Measurements from ENCODE around the gene DPPA2. TPM values are rescaled to one million over a fixed set of nuclear protein-coding genes. Genes with fewer than 3 reads are reported as not detected.
A peak's percentile ranks its signal among the peaks of the same experiment; 100 is the strongest.

The DPPA2 gene
- total and polyA plus RNA-seq, 4 donors: not detected

DNA sequence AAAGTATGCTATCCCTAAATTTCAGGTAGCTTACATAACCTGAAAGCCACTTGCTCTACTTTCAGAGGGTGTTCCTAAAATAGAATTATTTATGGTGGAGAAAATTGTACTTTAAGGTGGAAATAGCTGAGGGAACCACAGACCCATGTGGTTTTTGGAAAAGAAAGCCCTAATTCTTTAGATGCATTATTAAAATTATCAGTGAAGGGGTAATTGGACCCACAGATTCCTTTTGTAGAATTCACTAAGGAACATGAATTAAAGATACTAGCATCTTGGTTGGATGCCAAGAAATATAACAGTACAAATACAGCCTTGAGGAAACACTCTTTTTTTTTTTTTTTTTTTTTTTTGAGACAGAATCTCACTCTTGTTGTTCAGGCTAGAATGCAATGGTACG, 37.8 kb downstream of the DPPA2 start:
- no peak for ATAC-seq (ENCODE audit: low FRiP score)
- H3K27ac ChIP-seq (ENCODE audit: low read depth in 1 of 2, low read length in 2 of 2): no peak overlapping the region

DNA sequence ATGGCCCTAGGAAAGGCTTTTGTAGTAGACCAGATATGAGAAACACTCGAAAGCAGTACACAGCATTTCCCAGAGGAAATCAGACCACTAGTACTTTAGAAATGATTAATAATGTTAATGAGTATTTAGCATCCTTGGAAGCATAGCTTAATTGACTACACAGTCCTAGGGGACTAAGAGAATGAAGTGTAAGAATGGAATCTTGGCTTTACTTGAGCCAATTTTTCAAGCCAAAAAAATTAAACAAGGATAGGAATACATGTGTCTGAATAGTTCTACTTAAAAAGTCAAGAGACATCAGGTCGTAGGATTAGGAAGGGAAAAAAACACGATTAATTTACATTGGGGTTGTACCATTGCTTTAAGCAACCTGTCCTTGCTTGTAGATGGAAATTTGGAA, 38.2 kb downstream of the DPPA2 start:
- H3K36me3 ChIP-seq (ENCODE audit: control insufficient read depth in 1 of 2, insufficient read depth in 2 of 2, low read length in 1 of 2): no peaks in the 10 kb centered on the region
- no peaks in the 10 kb centered on the region for H3K4me1 ChIP-seq (ENCODE audit: control insufficient read depth in 1 of 2, insufficient read depth in 2 of 2, low read length in 2 of 2)
- intact Hi-C loops (cut with DNase I): no loop called here
- H3K27ac ChIP-seq (ENCODE audit: low read depth in 1 of 2, low read length in 2 of 2): no peak overlapping the region
- no peaks in the 10 kb centered on the region for H3K9me3 ChIP-seq (ENCODE audit: control insufficient read depth, low read length)
- DNase-seq: no peak
- 35 to 36% methylated on average over 3 of the region's 3 CpGs for WGBS, 2 donors
- H3K27me3 ChIP-seq (ENCODE audit: control insufficient read depth in 1 of 2, insufficient read depth in 2 of 2, low read length in 1 of 2): no peaks in the 10 kb centered on the region
- ATAC-seq (ENCODE audit: low FRiP score): no peak
- no peak overlapping the region for H3K4me3 ChIP-seq (ENCODE audit: low read length in 2 of 2)

More for the DNA sequence above, 37.8 kb downstream of the DPPA2 start:
- H3K4me1 ChIP-seq (ENCODE audit: control insufficient read depth in 1 of 2, insufficient read depth in 2 of 2, low read length in 2 of 2): no peaks in the 10 kb centered on the region
- no peaks in the 10 kb centered on the region for H3K27me3 ChIP-seq (ENCODE audit: control insufficient read depth in 1 of 2, insufficient read depth in 2 of 2, low read length in 1 of 2)
- H3K4me3 ChIP-seq (ENCODE audit: low read length in 2 of 2): no peak overlapping the region
- DNase-seq: no peak
- H3K36me3 ChIP-seq (ENCODE audit: control insufficient read depth in 1 of 2, insufficient read depth in 2 of 2, low read length in 1 of 2): no peaks in the 10 kb centered on the region
- no peaks in the 10 kb centered on the region for H3K9me3 ChIP-seq (ENCODE audit: control insufficient read depth, low read length)
- intact Hi-C loops (cut with DNase I): no loop called here
- WGBS, 2 donors: 69 to 80% methylated on average over 1 of the region's 1 CpG

DNA sequence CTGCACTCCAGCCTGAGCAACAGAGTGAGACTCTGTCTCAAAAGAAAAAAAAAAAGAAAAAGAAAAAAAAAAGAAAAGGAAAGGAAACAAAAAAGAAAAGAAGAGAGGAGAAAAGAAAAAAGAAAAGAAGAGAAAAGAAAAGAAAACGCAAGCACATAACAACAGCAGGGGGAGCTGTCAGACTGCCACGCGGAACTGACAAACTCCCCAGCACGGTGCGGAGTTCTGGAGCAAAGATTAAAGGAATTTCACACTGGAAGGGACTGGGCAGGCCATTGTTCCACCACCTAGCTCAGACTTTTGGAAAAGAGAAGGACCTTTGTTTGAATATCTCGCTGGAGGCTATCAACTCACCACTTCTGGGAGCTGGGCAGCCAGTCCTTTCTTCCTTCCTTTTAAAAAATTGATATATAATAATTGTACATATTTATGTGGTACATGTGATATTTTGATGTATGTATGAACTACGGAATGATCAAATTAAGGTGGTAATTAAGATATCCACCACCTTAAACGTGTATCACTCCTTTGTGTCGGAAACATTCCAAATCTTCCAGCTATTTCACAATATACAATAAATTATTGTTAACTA, 40.5 kb downstream of the DPPA2 start:
- H3K27me3 ChIP-seq (ENCODE audit: control insufficient read depth in 1 of 2, insufficient read depth in 2 of 2, low read length in 1 of 2): no peaks in the 10 kb centered on the region
- H3K4me3 ChIP-seq (ENCODE audit: low read length in 2 of 2): no peak overlapping the region
- intact Hi-C loops (cut with DNase I): no loop called here
- ATAC-seq (ENCODE audit: low FRiP score): peak; percentile 66
- no peak overlapping the region for H3K27ac ChIP-seq (ENCODE audit: low read depth in 1 of 2, low read length in 2 of 2)
- DNase-seq: no peak
- WGBS, 2 donors: 22 to 26% methylated on average over 9 of the region's 9 CpGs
- H3K9me3 ChIP-seq (ENCODE audit: control insufficient read depth, low read length): no peaks in the 10 kb centered on the region
- H3K4me1 ChIP-seq (ENCODE audit: control insufficient read depth in 1 of 2, insufficient read depth in 2 of 2, low read length in 2 of 2): no peaks in the 10 kb centered on the region
- H3K36me3 ChIP-seq (ENCODE audit: control insufficient read depth in 1 of 2, insufficient read depth in 2 of 2, low read length in 1 of 2): no peaks in the 10 kb centered on the region

DNA sequence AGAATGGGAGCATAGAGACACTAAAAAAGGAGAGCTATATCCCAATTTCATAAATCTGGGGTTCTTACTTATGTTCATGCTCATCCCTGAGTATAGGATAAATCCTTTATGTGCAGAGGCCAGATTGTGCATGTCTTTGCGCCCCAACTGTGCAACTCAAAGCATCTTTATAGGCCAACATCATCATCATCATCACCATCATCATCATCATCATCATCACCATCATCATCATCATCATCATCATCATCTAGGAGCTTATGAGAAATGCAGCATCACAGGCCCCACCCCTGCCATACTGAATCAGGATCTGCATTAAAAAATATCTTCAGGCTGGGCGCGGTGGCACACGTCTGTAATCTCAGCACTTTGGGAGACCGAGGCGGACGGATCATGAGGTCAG, 45.5 kb downstream of the DPPA2 start:
- Histone ChIP-seq H3K27ac (ENCODE audit: low read depth in 1 of 2, low read length in 2 of 2) (no peak overlapping the region), H3K9me3 (ENCODE audit: control insufficient read depth, low read length) (peaks cover 1% of the 10 kb centered on the region), H3K4me1 (ENCODE audit: control insufficient read depth in 1 of 2, insufficient read depth in 2 of 2, low read length in 2 of 2) (no peaks in the 10 kb centered on the region), H3K27me3 (ENCODE audit: control insufficient read depth in 1 of 2, insufficient read depth in 2 of 2, low read length in 1 of 2) (peaks cover 0 to under 1% of the 10 kb centered on the region in 2 donors), H3K4me3 (ENCODE audit: low read length in 2 of 2) (no peak overlapping the region), H3K36me3 (ENCODE audit: control insufficient read depth in 1 of 2, insufficient read depth in 2 of 2, low read length in 1 of 2) (no peaks in the 10 kb centered on the region)
- ATAC-seq (ENCODE audit: low FRiP score) (no peak), DNase-seq (no peak)
- WGBS, 2 donors: 96 to 98% methylated on average over 7 of the region's 7 CpGs
- intact Hi-C loops (cut with DNase I): no loop called here

DNA sequence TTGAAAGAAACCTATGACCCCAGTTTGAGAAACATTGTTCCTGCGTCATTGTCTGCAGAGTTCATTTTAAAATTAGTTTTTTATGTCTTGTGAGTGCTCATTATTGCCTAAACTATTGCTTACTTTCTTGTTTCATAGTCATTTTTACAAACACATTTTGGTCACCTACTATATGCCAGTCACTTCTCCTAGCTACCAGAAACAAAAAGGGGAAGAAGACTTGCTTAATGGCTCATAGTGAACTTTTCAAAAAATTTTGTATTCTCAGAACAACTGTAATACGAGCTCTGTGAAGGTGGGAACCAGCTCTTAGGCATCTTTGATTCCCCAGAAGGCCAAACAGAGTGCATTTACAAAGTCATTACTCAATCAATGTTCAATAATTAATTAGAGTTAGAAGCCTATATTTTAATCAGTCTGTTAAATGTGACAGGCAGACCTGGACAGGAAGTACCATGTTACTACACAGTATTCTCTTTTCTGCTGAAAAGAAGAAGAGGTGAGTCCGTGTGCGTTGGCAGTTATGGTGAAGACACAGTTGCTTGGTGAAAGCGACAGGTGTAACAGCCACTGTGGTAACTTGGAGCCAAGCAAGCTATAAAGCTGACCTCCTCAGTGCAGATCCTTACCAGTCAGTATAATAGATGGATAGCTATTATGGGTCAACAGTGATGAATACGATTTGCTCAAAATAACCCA, 46.6 kb downstream of the DPPA2 start:
- Histone ChIP-seq H3K4me3 (ENCODE audit: low read length in 2 of 2) (no peak overlapping the region), H3K4me1 (ENCODE audit: control insufficient read depth in 1 of 2, insufficient read depth in 2 of 2, low read length in 2 of 2) (no peaks in the 10 kb centered on the region), H3K36me3 (ENCODE audit: control insufficient read depth in 1 of 2, insufficient read depth in 2 of 2, low read length in 1 of 2) (no peaks in the 10 kb centered on the region), H3K27me3 (ENCODE audit: control insufficient read depth in 1 of 2, insufficient read depth in 2 of 2, low read length in 1 of 2) (peaks cover 0 to 2% of the 10 kb centered on the region in 2 donors), H3K9me3 (ENCODE audit: control insufficient read depth, low read length) (peaks cover 1% of the 10 kb centered on the region), H3K27ac (ENCODE audit: low read depth in 1 of 2, low read length in 2 of 2) (no peak overlapping the region)
- DNase-seq (no peak), ATAC-seq (ENCODE audit: low FRiP score) (no peak)
- WGBS, 2 donors: 73 to 78% methylated on average over 6 of the region's 6 CpGs
- intact Hi-C loops (cut with DNase I): no loop called here

DNA sequence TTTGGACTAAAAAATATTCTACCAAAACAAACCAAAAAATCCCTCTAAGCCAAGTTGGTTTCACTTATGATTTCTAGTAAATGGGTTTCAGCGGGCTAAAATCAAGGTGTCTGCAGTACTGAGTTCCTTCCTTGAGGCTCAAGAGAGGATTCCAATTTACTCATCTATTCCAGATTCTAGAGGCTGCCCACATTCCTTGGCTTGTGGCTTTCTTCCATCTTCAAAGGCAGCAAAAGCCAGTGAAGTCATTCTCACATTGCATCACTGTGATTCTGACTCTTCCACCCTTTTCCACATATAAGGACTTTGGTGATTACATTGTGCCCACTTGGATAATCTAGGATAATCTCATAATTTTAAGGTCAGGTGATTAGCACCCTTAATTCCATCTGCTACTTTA, 48.1 kb downstream of the DPPA2 start:
- H3K27ac ChIP-seq (ENCODE audit: low read depth in 1 of 2, low read length in 2 of 2): no peak overlapping the region
- peaks cover 1% of the 10 kb centered on the region for H3K9me3 ChIP-seq (ENCODE audit: control insufficient read depth, low read length)
- WGBS, 2 donors: 96 to 100% methylated on average over 1 of the region's 1 CpG
- no peaks in the 10 kb centered on the region for H3K4me1 ChIP-seq (ENCODE audit: control insufficient read depth in 1 of 2, insufficient read depth in 2 of 2, low read length in 2 of 2)
- no peak overlapping the region for H3K4me3 ChIP-seq (ENCODE audit: low read length in 2 of 2)
- ATAC-seq (ENCODE audit: low FRiP score): no peak
- no peak for DNase-seq
- no peaks in the 10 kb centered on the region for H3K36me3 ChIP-seq (ENCODE audit: control insufficient read depth in 1 of 2, insufficient read depth in 2 of 2, low read length in 1 of 2)
- intact Hi-C loops (cut with DNase I): no loop called here
- peaks cover 0 to 2% of the 10 kb centered on the region in 2 donors for H3K27me3 ChIP-seq (ENCODE audit: control insufficient read depth in 1 of 2, insufficient read depth in 2 of 2, low read length in 1 of 2)

DNA sequence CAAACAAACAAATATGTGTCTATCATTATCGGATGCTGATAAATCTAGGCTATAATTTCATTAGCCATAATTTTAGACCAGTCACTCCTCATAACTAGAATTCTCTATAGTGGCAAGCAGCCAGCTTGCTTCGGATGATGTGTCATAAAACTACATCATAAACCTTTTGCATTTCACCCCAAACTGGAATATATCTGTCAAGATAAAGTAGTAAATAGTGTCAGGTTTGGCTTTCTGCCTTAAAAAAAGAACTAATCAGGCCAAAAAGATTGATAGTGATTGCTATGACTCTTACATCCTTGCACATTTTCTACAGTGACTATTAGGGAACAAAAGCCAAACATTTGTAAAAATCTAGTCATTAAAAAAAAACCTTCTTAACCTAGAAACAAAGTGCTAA, 51.0 kb downstream of the DPPA2 start:
- H3K27me3 ChIP-seq (ENCODE audit: control insufficient read depth in 1 of 2, insufficient read depth in 2 of 2, low read length in 1 of 2): peaks cover 0 to 2% of the 10 kb centered on the region in 2 donors
- H3K4me1 ChIP-seq (ENCODE audit: control insufficient read depth in 1 of 2, insufficient read depth in 2 of 2, low read length in 2 of 2): no peaks in the 10 kb centered on the region
- peaks cover 1% of the 10 kb centered on the region for H3K9me3 ChIP-seq (ENCODE audit: control insufficient read depth, low read length)
- no peak overlapping the region for H3K4me3 ChIP-seq (ENCODE audit: low read length in 2 of 2)
- no peak overlapping the region for H3K27ac ChIP-seq (ENCODE audit: low read depth in 1 of 2, low read length in 2 of 2)
- 29 to 37% methylated on average over 2 of the region's 2 CpGs for WGBS, 2 donors
- intact Hi-C loops (cut with DNase I): no loop called here
- ATAC-seq (ENCODE audit: low FRiP score): no peak
- no peak for DNase-seq
- no peaks in the 10 kb centered on the region for H3K36me3 ChIP-seq (ENCODE audit: control insufficient read depth in 1 of 2, insufficient read depth in 2 of 2, low read length in 1 of 2)

DNA sequence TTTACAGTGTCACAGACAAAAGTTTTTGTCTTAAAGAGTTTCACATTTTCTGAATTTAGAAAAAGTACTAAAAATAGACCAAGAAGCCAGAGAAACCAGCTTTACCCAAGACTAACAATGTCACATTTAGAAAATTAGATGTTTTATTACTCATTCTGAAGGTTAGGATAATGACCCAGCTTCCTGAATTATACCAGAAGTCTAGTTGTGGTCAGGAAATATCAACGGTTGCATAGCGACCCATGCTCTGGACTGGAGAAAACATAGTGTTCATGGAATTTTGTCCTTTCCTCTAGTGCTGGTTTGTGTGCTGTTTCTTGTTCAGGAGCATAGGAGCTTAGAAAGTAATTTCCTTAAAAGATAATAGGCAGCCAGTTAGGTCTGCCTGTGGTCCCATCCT, 59.0 kb downstream of the DPPA2 start:
- peak; percentile 81 for ATAC-seq (ENCODE audit: low FRiP score)
- H3K4me1 ChIP-seq (ENCODE audit: control insufficient read depth in 1 of 2, insufficient read depth in 2 of 2, low read length in 2 of 2): no peaks in the 10 kb centered on the region
- peak in 1 of 2 donors; percentile 59 for DNase-seq
- intact Hi-C loops (cut with DNase I): no loop called here
- H3K27ac ChIP-seq (ENCODE audit: low read depth in 1 of 2, low read length in 2 of 2): no peak overlapping the region
- H3K4me3 ChIP-seq (ENCODE audit: low read length in 2 of 2): no peak overlapping the region
- 1 to 2% methylated on average over 2 of the region's 2 CpGs for WGBS, 2 donors
- H3K27me3 ChIP-seq (ENCODE audit: control insufficient read depth in 1 of 2, insufficient read depth in 2 of 2, low read length in 1 of 2): no peaks in the 10 kb centered on the region
- no peaks in the 10 kb centered on the region for H3K9me3 ChIP-seq (ENCODE audit: control insufficient read depth, low read length)
- H3K36me3 ChIP-seq (ENCODE audit: control insufficient read depth in 1 of 2, insufficient read depth in 2 of 2, low read length in 1 of 2): no peaks in the 10 kb centered on the region

DNA sequence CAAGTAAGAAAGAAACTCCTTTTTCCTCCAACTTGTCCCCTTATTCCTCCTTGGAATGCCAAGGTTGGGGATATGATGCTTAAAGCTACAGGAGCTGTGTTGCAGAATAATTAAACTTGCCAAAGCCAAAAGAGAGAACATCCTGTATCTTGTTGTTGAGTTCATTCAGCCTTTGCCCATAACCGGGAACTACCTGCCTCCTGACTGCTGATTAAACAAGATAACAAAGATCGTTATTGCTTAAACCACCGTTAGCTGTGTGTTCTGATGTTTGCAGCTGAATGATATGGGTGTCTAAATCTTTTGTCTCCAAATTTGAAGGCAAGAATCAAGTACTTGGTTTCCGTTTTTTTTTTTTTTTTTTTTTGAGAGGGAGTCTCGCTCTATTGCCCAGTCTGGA, 61.5 kb downstream of the DPPA2 start:
- Histone ChIP-seq H3K36me3 (ENCODE audit: control insufficient read depth in 1 of 2, insufficient read depth in 2 of 2, low read length in 1 of 2) (no peaks in the 10 kb centered on the region), H3K27me3 (ENCODE audit: control insufficient read depth in 1 of 2, insufficient read depth in 2 of 2, low read length in 1 of 2) (no peaks in the 10 kb centered on the region), H3K4me1 (ENCODE audit: control insufficient read depth in 1 of 2, insufficient read depth in 2 of 2, low read length in 2 of 2) (no peaks in the 10 kb centered on the region), H3K27ac (ENCODE audit: low read depth in 1 of 2, low read length in 2 of 2) (no peak overlapping the region), H3K4me3 (ENCODE audit: low read length in 2 of 2) (no peak overlapping the region), H3K9me3 (ENCODE audit: control insufficient read depth, low read length) (no peaks in the 10 kb centered on the region)
- intact Hi-C loops (cut with DNase I): no loop called here
- no peak for DNase-seq
- ATAC-seq (ENCODE audit: low FRiP score): no peak
- 66 to 72% methylated on average over 4 to 5 of the region's 5 CpGs for WGBS, 2 donors

Measured in aorta (tissue), 5 donors.